ENCODE measurements around the gene PRRT2.
A peak's percentile ranks its signal among the peaks of the same experiment; 100 is the strongest.

PRRT2 gene

GRCh38 chr16:29812754-29813643 is 1.0 kb downstream of the PRRT2 start:
- Mint-ChIP-seq H3K4me3 (peak overlapping the region; percentile 51), H3K9me3 (no peaks in the 10 kb centered on the region), H3K27me3 (ENCODE audit: low read depth) (peaks cover 8% of the 10 kb centered on the region), H3K36me3 (ENCODE audit: low read depth) (peaks cover 34% of the 10 kb centered on the region), H3K4me1 (ENCODE audit: low read depth) (peaks cover 41% of the 10 kb centered on the region), H3K27ac (no peak overlapping the region)
- no peak for DNase-seq (ENCODE audit: low spot score)

- peaks cover 33% of the 10 kb centered on the region for H3K36me3 Mint-ChIP-seq (ENCODE audit: low read depth)
- no peak for DNase-seq (ENCODE audit: low spot score)
Observed at GRCh38 chr16:29813644-29814562, 1.9 kb downstream of the PRRT2 start.

GRCh38 chr16:29814592-29814991 is 2.6 kb downstream of the PRRT2 start:
- DNase-seq (ENCODE audit: low spot score), result no peak
- peak overlapping the region; percentile 99 for H3K4me3 Mint-ChIP-seq
- H3K4me1 Mint-ChIP-seq (ENCODE audit: low read depth), result peaks cover 49% of the 10 kb centered on the region
- no peaks in the 10 kb centered on the region for H3K9me3 Mint-ChIP-seq
- H3K36me3 Mint-ChIP-seq (ENCODE audit: low read depth), result peaks cover 36% of the 10 kb centered on the region
- H3K27ac Mint-ChIP-seq, result peak overlapping the region; percentile 99
- H3K27me3 Mint-ChIP-seq (ENCODE audit: low read depth), result peaks cover 8% of the 10 kb centered on the region

More at GRCh38 chr16:29813644-29814562, 1.9 kb downstream of the PRRT2 start:
- Mint-ChIP-seq H3K9me3 (no peaks in the 10 kb centered on the region), H3K4me3 (no peak overlapping the region), H3K27ac (peak overlapping the region; percentile 41), H3K4me1 (ENCODE audit: low read depth) (peaks cover 43% of the 10 kb centered on the region), H3K27me3 (ENCODE audit: low read depth) (peaks cover 8% of the 10 kb centered on the region)

- Mint-ChIP-seq H3K9me3 (no peaks in the 10 kb centered on the region), H3K4me1 (ENCODE audit: low read depth) (peaks cover 50% of the 10 kb centered on the region), H3K4me3 (peak overlapping the region; percentile 99), H3K36me3 (ENCODE audit: low read depth) (peaks cover 37% of the 10 kb centered on the region), H3K27ac (peak overlapping the region; percentile 99), H3K27me3 (ENCODE audit: low read depth) (peaks cover 8% of the 10 kb centered on the region)
- no peak for DNase-seq (ENCODE audit: low spot score)
Observed at GRCh38 chr16:29815032-29815721, 3.2 kb downstream of the PRRT2 start.

GRCh38 chr16:29815793-29816693 is 4.0 kb downstream of the PRRT2 start, which contains the start of gene PAGR1:
PAGR1 (plus strand) TSS chr16:29816152; CDS start chr16:29816526, 374 bp downstream.
- H3K4me1 Mint-ChIP-seq (ENCODE audit: low read depth), result peaks cover 41% of the 10 kb centered on the region
- H3K36me3 Mint-ChIP-seq (ENCODE audit: low read depth), result peaks cover 37% of the 10 kb centered on the region
- H3K4me3 Mint-ChIP-seq, result peak within 1 kb of the TSS; percentile 99
- peak; percentile 99 for DNase-seq (ENCODE audit: low spot score)
- H3K27me3 Mint-ChIP-seq (ENCODE audit: low read depth), result peaks cover 8% of the 10 kb centered on the region
- H3K9me3 Mint-ChIP-seq, result no peaks in the 10 kb centered on the region
- peak within 1 kb of the TSS; percentile 99 for H3K27ac Mint-ChIP-seq

- Mint-ChIP-seq H3K4me1 (ENCODE audit: low read depth) (peaks cover 41% of the 10 kb centered on the region), H3K36me3 (ENCODE audit: low read depth) (peaks cover 39% of the 10 kb centered on the region), H3K9me3 (no peaks in the 10 kb centered on the region), H3K4me3 (peak overlapping the region; percentile 99), H3K27ac (peak overlapping the region; percentile 99), H3K27me3 (ENCODE audit: low read depth) (peaks cover 8% of the 10 kb centered on the region)
- DNase-seq (ENCODE audit: low spot score), result peak; percentile 78
Observed at GRCh38 chr16:29816694-29817441, 4.9 kb downstream of the PRRT2 start.

- DNase-seq (ENCODE audit: low spot score), result no peak
- peak overlapping the region; percentile 98 for H3K4me3 Mint-ChIP-seq
- peaks cover 2% of the 10 kb centered on the region for H3K27me3 Mint-ChIP-seq (ENCODE audit: low read depth)
- H3K4me1 Mint-ChIP-seq (ENCODE audit: low read depth), result peaks cover 41% of the 10 kb centered on the region
- H3K36me3 Mint-ChIP-seq (ENCODE audit: low read depth), result peaks cover 43% of the 10 kb centered on the region
- peak overlapping the region; percentile 79 for H3K27ac Mint-ChIP-seq
- no peaks in the 10 kb centered on the region for H3K9me3 Mint-ChIP-seq
Observed at GRCh38 chr16:29818082-29818481, 6.1 kb downstream of the PRRT2 start.

GRCh38 chr16:29819506-29819905 is 7.5 kb downstream of the PRRT2 start:
- Mint-ChIP-seq H3K4me1 (ENCODE audit: low read depth) (peaks cover 40% of the 10 kb centered on the region), H3K27ac (peak overlapping the region; percentile 88), H3K4me3 (peak overlapping the region; percentile 98), H3K27me3 (ENCODE audit: low read depth) (no peaks in the 10 kb centered on the region), H3K9me3 (no peaks in the 10 kb centered on the region), H3K36me3 (ENCODE audit: low read depth) (peaks cover 45% of the 10 kb centered on the region)
- DNase-seq (ENCODE audit: low spot score), result no peak

- Mint-ChIP-seq H3K27me3 (ENCODE audit: low read depth) (no peaks in the 10 kb centered on the region), H3K4me1 (ENCODE audit: low read depth) (peaks cover 37% of the 10 kb centered on the region), H3K9me3 (no peaks in the 10 kb centered on the region), H3K27ac (peak within 1 kb of the TSS; percentile 88), H3K4me3 (peak within 1 kb of the TSS; percentile 98), H3K36me3 (ENCODE audit: low read depth) (peaks cover 48% of the 10 kb centered on the region)
- peak; percentile 60 for DNase-seq (ENCODE audit: low spot score)
Observed at GRCh38 chr16:29820271-29820701, 8.3 kb downstream of the PRRT2 start, which contains the start of gene MVP. MVP (plus strand) TSS chr16:29820462; CDS start chr16:29830550, 10,088 bp downstream.

- no peaks in the 10 kb centered on the region for H3K27me3 Mint-ChIP-seq (ENCODE audit: low read depth)
- H3K9me3 Mint-ChIP-seq, result no peaks in the 10 kb centered on the region
- peaks cover 49% of the 10 kb centered on the region for H3K36me3 Mint-ChIP-seq (ENCODE audit: low read depth)
- DNase-seq (ENCODE audit: low spot score), result peak; percentile 41
- H3K27ac Mint-ChIP-seq, result peak overlapping the region; percentile 88
- H3K4me3 Mint-ChIP-seq, result peak overlapping the region; percentile 98
- peaks cover 38% of the 10 kb centered on the region for H3K4me1 Mint-ChIP-seq (ENCODE audit: low read depth)
Observed at GRCh38 chr16:29820730-29821642, 9.0 kb downstream of the PRRT2 start.

GRCh38 chr16:29821643-29822115 is 9.7 kb downstream of the PRRT2 start:
- Mint-ChIP-seq H3K27ac (peak overlapping the region; percentile 88), H3K36me3 (ENCODE audit: low read depth) (peaks cover 48% of the 10 kb centered on the region), H3K4me1 (ENCODE audit: low read depth) (peaks cover 43% of the 10 kb centered on the region), H3K4me3 (peak overlapping the region; percentile 98), H3K27me3 (ENCODE audit: low read depth) (no peaks in the 10 kb centered on the region), H3K9me3 (no peaks in the 10 kb centered on the region)
- no peak for DNase-seq (ENCODE audit: low spot score)

Measured in T-helper 2 cell treated with Interferon-gamma antibody and Interleukin-4, amounts not matched to agents 5 μg/mL and 100 μg/mL, for 36 hours (primary cell).